OCI-LY1 (cell line): ENCODE data around the gene IGF1R.

Experiments
- CTCF ChIP-seq: fragments of 200-600 bp; sonication (generic), shearing (Covaris generic); IDR thresholded peaks from 2 replicates; pipeline ENCODE4 v1.5.1; 2017; ENCODE audit warnings: mild to moderate bottlenecking, antibody characterized with exemption, low read length, moderate library complexity, mixed read lengths
- EZH2 ChIP-seq: fragments of 200-600 bp; sonication (generic), shearing (Covaris generic); IDR thresholded peaks from 2 replicates; pipeline ENCODE4 v1.8.0; 2017; ENCODE audit warnings: borderline replicate concordance, mixed run types, mild to moderate bottlenecking, antibody characterized with exemption, low read length, moderate library complexity, mixed read lengths

GRCh38 chr15:98751767-98752166 lies 103.4 kb downstream of the IGF1R start:
- TF ChIP-seq EZH2 (no peak), CTCF (no peak)
